H1 (cell line): Measurements from ENCODE around the gene TEX55. TPM values are rescaled to one million over a fixed set of nuclear protein-coding genes. Genes with fewer than 3 reads are reported as not detected.

Experiments used
- FOSL1 ChIP-seq: IDR thresholded peaks from 2 replicates; pipeline ENCODE4 v1.6.1; 2011; ENCODE audit warnings: mild to moderate bottlenecking, low read depth, low read length, moderate library complexity; ENCODE audit not compliant: insufficient read depth
- RAD21 ChIP-seq, 2 experiments: IDR thresholded peaks in 1 of 2; conservative IDR thresholded peaks in 1 of 2; 2 replicates each; pipeline ENCODE4 v1.6.1; 2011; ENCODE audit warnings: low read depth in 2 of 2, low read length in 2 of 2, improper control_type of control experiment in 1 of 2, inconsistent platforms in 1 of 2, mild to moderate bottlenecking in 1 of 2, moderate library complexity in 1 of 2
- polyA plus RNA-seq, 7 experiments: library from polyadenylated mRNA; depleted of rRNA in 3 of 7; stranded (reverse) in 5 of 7; unstranded in 2 of 7; fragments of >200 nt in 5 of 7; fragments of 200-250 nt in 2 of 7; gene quantifications; 1 replicate in 5 of 7; 2 replicates in 1 of 7; 4 replicates in 1 of 7; pipeline versions ENCODE4 v1.2.1 to v1.2.3, GENCODE V29; 2011 to 2013; ENCODE audit warnings: missing spikeins in 2 of 7, mixed read lengths in 2 of 7
- total RNA-seq: library from RNA; stranded (reverse); fragmentation: NEBNext Ultra II Directional; extraction: Animal tissue kit (Norgen Biotek cat#: 25700); gene quantifications from 2 replicates; pipeline ENCODE4 v1.2.1, GENCODE V29; 2021

The TEX55 gene
- total and polyA plus RNA-seq, 2 of the 8 experiments (the other 6 are each of a cell fraction or from before 2014, with no cell fraction given) = not detected

DNA sequence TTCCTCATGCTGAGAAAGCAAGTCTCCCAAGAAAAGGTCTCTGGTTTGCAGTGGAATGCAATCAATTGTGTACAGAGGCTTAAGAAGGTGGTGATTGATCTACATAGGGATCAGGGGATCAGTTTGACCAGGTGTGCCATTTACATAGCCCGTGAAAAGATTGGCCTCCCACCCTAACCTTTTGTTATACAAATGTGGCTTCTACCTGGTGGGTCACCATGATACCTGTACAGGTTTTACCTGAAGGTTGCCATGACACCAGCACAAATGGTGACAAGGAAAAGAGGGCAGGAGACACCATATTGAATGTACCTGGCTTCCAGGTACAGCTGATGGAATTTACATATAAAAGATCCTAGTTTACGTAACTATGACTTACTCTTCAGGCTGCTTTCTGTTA, 25.5 kb upstream of the TEX55 start (continued):
- no peak for TF ChIP-seq RAD21 (IDR thresholded peaks at IDR 0.05 in 1 of 2, conservative IDR thresholded peaks at IDR 0.05 in 1 of 2; ENCODE audit: low read depth in 2 of 2, low read length in 2 of 2)
- no peak for TF ChIP-seq FOSL1
